Esophagus muscularis mucosa (tissue), 3 donors: ENCODE measurements around the gene IFNLR1.

Source experiments
- POLR2A ChIP-seq: fragments of 450-650 bp; IDR thresholded peaks from one replicate; pipeline ENCODE4 v1.6.1; 2017; ENCODE audit warnings: antibody characterized with exemption, moderate library complexity, mild to moderate bottlenecking, low read depth
- POLR2AphosphoS5 ChIP-seq, 2 donors: sonication (generic); formaldehyde crosslinking; IDR thresholded peaks; one replicate each; pipeline ENCODE4 v1.6.1; 2017; ENCODE audit warnings: antibody characterized with exemption in 2 of 2
- TF ChIP-seq, protein P1 (sequence below), 3 experiments: fragments of 200-600 bp in 2 of 3; fragments of 450-650 bp in 1 of 3; sonication (generic) in 2 of 3; IDR thresholded peaks; one replicate each; pipeline ENCODE4 v1.5.1; 2017 to 2019; ENCODE audit warnings: antibody characterized with exemption in 3 of 3, mild to moderate bottlenecking in 2 of 3, moderate library complexity in 1 of 3

DNA sequence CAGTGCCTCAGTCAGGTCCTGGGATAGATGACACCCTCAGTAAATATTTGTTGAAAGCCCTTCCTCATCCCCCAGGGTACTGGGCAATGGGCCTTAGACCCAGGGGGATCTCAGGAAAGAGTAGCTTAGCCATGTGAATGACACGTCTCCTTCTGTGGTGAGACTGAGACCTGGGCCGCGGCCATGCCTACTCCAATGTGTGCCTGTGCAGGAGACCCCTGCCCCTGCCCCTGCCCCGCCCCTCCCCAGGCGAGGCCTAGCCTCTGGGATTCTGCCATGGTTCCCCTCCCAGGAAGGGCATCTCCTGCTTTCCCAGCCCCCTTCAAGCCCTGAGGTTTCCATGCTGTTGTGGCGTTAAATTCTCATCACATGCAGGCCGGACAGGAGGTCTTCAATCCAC is 82.2 kb downstream of the IFNLR1 start:
- TF ChIP-seq, protein P1, sequence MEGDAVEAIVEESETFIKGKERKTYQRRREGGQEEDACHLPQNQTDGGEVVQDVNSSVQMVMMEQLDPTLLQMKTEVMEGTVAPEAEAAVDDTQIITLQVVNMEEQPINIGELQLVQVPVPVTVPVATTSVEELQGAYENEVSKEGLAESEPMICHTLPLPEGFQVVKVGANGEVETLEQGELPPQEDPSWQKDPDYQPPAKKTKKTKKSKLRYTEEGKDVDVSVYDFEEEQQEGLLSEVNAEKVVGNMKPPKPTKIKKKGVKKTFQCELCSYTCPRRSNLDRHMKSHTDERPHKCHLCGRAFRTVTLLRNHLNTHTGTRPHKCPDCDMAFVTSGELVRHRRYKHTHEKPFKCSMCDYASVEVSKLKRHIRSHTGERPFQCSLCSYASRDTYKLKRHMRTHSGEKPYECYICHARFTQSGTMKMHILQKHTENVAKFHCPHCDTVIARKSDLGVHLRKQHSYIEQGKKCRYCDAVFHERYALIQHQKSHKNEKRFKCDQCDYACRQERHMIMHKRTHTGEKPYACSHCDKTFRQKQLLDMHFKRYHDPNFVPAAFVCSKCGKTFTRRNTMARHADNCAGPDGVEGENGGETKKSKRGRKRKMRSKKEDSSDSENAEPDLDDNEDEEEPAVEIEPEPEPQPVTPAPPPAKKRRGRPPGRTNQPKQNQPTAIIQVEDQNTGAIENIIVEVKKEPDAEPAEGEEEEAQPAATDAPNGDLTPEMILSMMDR (IDR thresholded peaks at IDR 0.05), result no peak
- TF ChIP-seq POLR2AphosphoS5 (IDR thresholded peaks at IDR 0.05) (no peak), POLR2A (no peak)
